ENCODE results near the gene LRP8.

DNA sequence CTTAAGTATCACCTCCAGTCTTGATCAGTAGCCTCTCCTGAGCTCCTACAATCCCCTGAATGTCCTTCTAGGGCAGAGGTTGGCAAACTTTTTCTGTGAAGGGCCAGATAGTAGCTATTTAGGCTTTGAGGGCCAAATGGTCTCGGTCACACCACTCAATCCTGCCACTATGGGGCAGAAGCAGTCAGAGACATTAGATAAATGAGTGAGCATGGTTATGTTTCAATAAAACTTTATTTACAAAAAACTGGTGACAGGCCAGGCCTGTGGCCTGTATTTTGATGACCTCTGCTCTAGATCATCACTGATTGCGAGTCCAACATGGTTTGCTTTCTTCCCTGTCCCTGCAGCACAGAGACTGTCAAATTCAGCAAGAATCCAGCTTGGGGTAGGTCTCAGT is 36.3 kb downstream of the LRP8 start:
- TF ChIP-seq, protein P1, sequence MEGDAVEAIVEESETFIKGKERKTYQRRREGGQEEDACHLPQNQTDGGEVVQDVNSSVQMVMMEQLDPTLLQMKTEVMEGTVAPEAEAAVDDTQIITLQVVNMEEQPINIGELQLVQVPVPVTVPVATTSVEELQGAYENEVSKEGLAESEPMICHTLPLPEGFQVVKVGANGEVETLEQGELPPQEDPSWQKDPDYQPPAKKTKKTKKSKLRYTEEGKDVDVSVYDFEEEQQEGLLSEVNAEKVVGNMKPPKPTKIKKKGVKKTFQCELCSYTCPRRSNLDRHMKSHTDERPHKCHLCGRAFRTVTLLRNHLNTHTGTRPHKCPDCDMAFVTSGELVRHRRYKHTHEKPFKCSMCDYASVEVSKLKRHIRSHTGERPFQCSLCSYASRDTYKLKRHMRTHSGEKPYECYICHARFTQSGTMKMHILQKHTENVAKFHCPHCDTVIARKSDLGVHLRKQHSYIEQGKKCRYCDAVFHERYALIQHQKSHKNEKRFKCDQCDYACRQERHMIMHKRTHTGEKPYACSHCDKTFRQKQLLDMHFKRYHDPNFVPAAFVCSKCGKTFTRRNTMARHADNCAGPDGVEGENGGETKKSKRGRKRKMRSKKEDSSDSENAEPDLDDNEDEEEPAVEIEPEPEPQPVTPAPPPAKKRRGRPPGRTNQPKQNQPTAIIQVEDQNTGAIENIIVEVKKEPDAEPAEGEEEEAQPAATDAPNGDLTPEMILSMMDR (IDR thresholded peaks at IDR 0.05 in 2 of 3, conservative IDR thresholded peaks at IDR 0.05 in 1 of 3; ENCODE audit: borderline replicate concordance in 1 of 3, insufficient read depth in 1 of 3, low read depth in 2 of 3, low read length in 2 of 3) = peak; percentile 21 to 36 (median 24); a peak in 2 of 6 replicates
- TF ChIP-seq POLR2AphosphoS5 (IDR thresholded peaks at IDR 0.05; ENCODE audit: low read depth, low read length) = no peak
- TF ChIP-seq, protein P2, sequence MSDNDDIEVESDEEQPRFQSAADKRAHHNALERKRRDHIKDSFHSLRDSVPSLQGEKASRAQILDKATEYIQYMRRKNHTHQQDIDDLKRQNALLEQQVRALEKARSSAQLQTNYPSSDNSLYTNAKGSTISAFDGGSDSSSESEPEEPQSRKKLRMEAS (IDR thresholded peaks at IDR 0.05) = no peak
- TF ChIP-seq JUND (IDR thresholded peaks at IDR 0.05) = no peak
- no peak; the same call in none of the 2 replicates for TF ChIP-seq RAD21 (IDR thresholded peaks at IDR 0.05; ENCODE audit: low read depth)
- TF ChIP-seq POLR2A (IDR thresholded peaks at IDR 0.05; ENCODE audit: borderline replicate concordance, extremely low read depth, insufficient read depth, insufficient read length) = no peak
- no peak for TF ChIP-seq SIN3A (IDR thresholded peaks at IDR 0.05; ENCODE audit: low read depth)
